HEK293T (cell line): ENCODE data around the gene UBE3B.

Experiments used
- BHLHE40 ChIP-seq: fragments of 450-650 bp; IDR thresholded peaks from 2 replicates; pipeline ENCODE4 v1.6.1; 2016; ENCODE audit warnings: mild to moderate bottlenecking, moderate library complexity, borderline replicate concordance
- SP1 ChIP-seq: fragments of 450-650 bp; IDR thresholded peaks from 2 replicates; pipeline ENCODE4 v1.6.1; 2017
- SUZ12 ChIP-seq: fragments of 450-650 bp; IDR thresholded peaks from 2 replicates; pipeline ENCODE4 v1.6.1; 2016; ENCODE audit warnings: mild to moderate bottlenecking
- ZNF384 ChIP-seq: fragments of 450-650 bp; IDR thresholded peaks from 2 replicates; pipeline ENCODE4 v1.6.1; 2016

GRCh38 chr12:109542876-109543275 is 65.4 kb downstream of the UBE3B start:
- TF ChIP-seq SUZ12 = no peak
- TF ChIP-seq BHLHE40 = no peak
- no peak for TF ChIP-seq SP1
- no peak for TF ChIP-seq ZNF384
